Activated CD4-positive, alpha-beta T cell treated with anti-CD3 and anti-CD28 coated beads for 36 hours (primary cell): Measurements from ENCODE around the gene ADAM22. TPM values are rescaled to one million over a fixed set of nuclear protein-coding genes. Genes with fewer than 3 reads are reported as not detected.
"Not testable (repeated sequence)": the region's sequence is repeated elsewhere in the genome, so short reads cannot be mapped to it uniquely, and the experiment has no call there.

Experiments used
- ATAC-seq: fragments of 200-7000 bp; cut with Tn5 transposase; one replicate; pipeline ENCODE4 v1.10.0; 2021; ENCODE audit warnings: mild to moderate bottlenecking, moderate library complexity
- CTCF ChIA-PET: fragments of 350-600 bp; sonication (Branson Sonifier 250); formaldehyde crosslinking; loops from one replicate; lab custom pipeline; 2021; ENCODE audit warnings: antibody characterized with exemption; lab: Charles Lee
- POLR2A ChIA-PET: fragments of 350-600 bp; sonication (Branson Sonifier 250); formaldehyde crosslinking; loops from one replicate; lab custom pipeline; 2021; ENCODE audit warnings: antibody characterized with exemption, inconsistent platforms; lab: Charles Lee
- DNase-seq: peaks from one replicate; pipeline ENCODE4 v3.0.0-alpha.2; 2020
- H3K27ac Mint-ChIP-seq: one replicate; pipeline ENCODE4 v1.8.0; 2021; ENCODE audit warnings: mixed read lengths
- H3K27me3 Mint-ChIP-seq: one replicate; pipeline ENCODE4 v1.8.0; 2021; ENCODE audit warnings: mixed read lengths
- H3K36me3 Mint-ChIP-seq: one replicate; pipeline ENCODE4 v1.8.0; 2021; ENCODE audit warnings: low read depth, mixed read lengths
- H3K4me1 Mint-ChIP-seq: one replicate; pipeline ENCODE4 v1.8.0; 2021; ENCODE audit warnings: mixed read lengths
- H3K4me3 Mint-ChIP-seq: one replicate; pipeline ENCODE4 v1.8.0; 2021; ENCODE audit warnings: mild to moderate bottlenecking, moderate library complexity, mixed read lengths
- H3K9me3 Mint-ChIP-seq: one replicate; pipeline ENCODE4 v1.8.0; 2021; ENCODE audit warnings: low read depth, mixed read lengths
- intact Hi-C, 2 experiments: fragments of 100-400 bp; cut with DNase I in 1 of 2; cut with micrococcal nuclease in 1 of 2; formaldehyde crosslinking; loops; one replicate each; pipeline versions ENCODE4 v1.14.2 to v1.15.1; 2022 to 2024; cut with DNase I, micrococcal nuclease
- total RNA-seq, 2 experiments: library from RNA; stranded (reverse); gene quantifications; one replicate each; pipeline ENCODE4 v1.2.3, GENCODE V29; 2021

The ADAM22 gene
- 1 to 10 TPM; 1.1 to 1.8 TPM for total RNA-seq

- Mint-ChIP-seq H3K36me3 (peaks cover 4% of the 10 kb centered on the region), H3K27ac (peak within 1 kb of the TSS; percentile 81)
These were observed at the start of gene ADAM22 for GRCh38 chr7:87933953-87934698. TSS of gene ADAM22 (plus strand) at chr7:87934251. CDS start at chr7:87934466, 215 bp downstream.

DNA sequence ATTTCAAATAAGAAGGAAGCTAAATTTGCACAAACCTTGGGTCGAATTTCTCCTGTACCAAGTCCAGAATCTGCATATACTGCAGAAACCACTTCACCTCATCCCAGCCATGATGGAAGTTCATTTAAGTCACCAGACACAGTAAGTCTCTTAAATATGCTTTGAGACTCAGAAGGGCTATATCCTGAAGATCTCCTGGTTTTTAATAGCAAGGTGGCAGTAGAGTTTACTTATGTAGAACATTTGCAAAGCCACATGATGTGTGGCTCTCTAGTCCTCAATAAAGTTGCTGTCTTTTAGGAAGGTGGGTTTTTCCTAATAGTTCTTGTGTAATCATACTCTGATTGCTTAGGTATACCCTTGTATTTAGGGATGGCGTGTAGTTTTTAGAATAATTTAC lies 49.0 kb upstream of the ADAM22 start:
- no peaks in the 10 kb centered on the region for H3K9me3 Mint-ChIP-seq
- H3K4me3 Mint-ChIP-seq = no peak overlapping the region
- H3K36me3 Mint-ChIP-seq = peaks cover 45% of the 10 kb centered on the region
- peaks cover 14% of the 10 kb centered on the region for H3K4me1 Mint-ChIP-seq
- H3K27ac Mint-ChIP-seq = no peak overlapping the region
- no peaks in the 10 kb centered on the region for H3K27me3 Mint-ChIP-seq
- ChIA-PET CTCF (interaction anchor here (1.5 to 3.7 kb wide), 2 partner anchors 88 to 379 kb away, joined by 3 to 14 read pairs; no protein-coding TSS in a partner anchor), POLR2A (no interaction called here)
- no peak for ATAC-seq
- DNase-seq = no peak
- intact Hi-C loops = loop anchor here in 1 of 2 experiments (5.0 kb wide), 1 partner anchor 468 kb away; no protein-coding TSS in a partner anchor

More at GRCh38 chr7:87933953-87934698, at the start of gene ADAM22:
- peak within 1 kb of the TSS; percentile 81 for H3K4me3 Mint-ChIP-seq
- ChIA-PET CTCF (interaction anchor here (0.7 to 1.0 kb wide), 2 partner anchors 32 to 282 kb away, joined by 3 read pairs; no protein-coding TSS in a partner anchor), POLR2A (interaction anchor here (0.7 kb wide), 1 partner anchor 124 kb away, joined by 3 read pairs; no protein-coding TSS in a partner anchor)
- H3K4me1 Mint-ChIP-seq = peaks cover 9% of the 10 kb centered on the region
- H3K27me3 Mint-ChIP-seq = peaks cover 5% of the 10 kb centered on the region
- ATAC-seq (peak; percentile 98), DNase-seq (peak; percentile 89)
- intact Hi-C loops = loop anchor here (1.0 to 10.0 kb wide), 6 partner anchors 57 to 589 kb away; partner anchors contain the start of genes DBF4 (in 2 of the 2), SLC25A40 (in 2 of the 2), CROT (in 1 of the 2) and RUNDC3B (in 1 of the 2)
- H3K9me3 Mint-ChIP-seq = no peaks in the 10 kb centered on the region

GRCh38 chr7:87886875-87887274 lies 47.2 kb upstream of the ADAM22 start:
- intact Hi-C loops = loop anchor here (1.0 to 5.0 kb wide), 4 partner anchors 90 to 575 kb away; no protein-coding TSS in a partner anchor
- Mint-ChIP-seq H3K27me3 (no peaks in the 10 kb centered on the region), H3K9me3 (no peaks in the 10 kb centered on the region), H3K36me3 (peaks cover 44% of the 10 kb centered on the region), H3K27ac (no peak overlapping the region), H3K4me3 (no peak overlapping the region), H3K4me1 (peaks cover 6% of the 10 kb centered on the region)
- no peak for ATAC-seq
- CTCF ChIA-PET = interaction anchor here (0.6 to 3.7 kb wide), 22 partner anchors 9 to 471 kb away, joined by 3 to 14 read pairs (median 4); partner anchors contain the start of genes DBF4, RUNDC3B and SLC25A40
- POLR2A ChIA-PET = no interaction called here
- DNase-seq = no peak

DNA sequence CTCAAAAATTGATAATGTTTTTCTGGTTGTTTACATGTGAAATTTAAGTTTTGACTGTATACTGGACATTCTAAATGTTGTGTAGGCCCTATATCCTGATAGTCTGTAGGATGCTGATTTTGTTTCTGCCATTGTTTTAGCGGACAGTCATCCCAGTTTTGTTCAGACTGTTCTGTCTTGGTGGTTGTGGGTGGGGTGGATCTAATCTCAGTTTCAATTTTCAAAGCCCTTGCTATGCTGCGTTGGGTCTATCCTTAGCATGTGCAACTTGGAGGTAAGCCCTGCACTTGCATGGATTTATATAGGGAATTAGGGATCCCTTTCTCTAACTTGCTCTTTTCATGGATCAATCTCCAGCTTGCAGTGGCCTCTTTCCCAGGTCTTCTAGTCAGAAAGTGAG lies 38.7 kb upstream of the ADAM22 start:
- ChIA-PET POLR2A (no interaction called here), CTCF (no interaction called here)
- H3K4me1 Mint-ChIP-seq = peaks cover 9% of the 10 kb centered on the region
- no peaks in the 10 kb centered on the region for H3K9me3 Mint-ChIP-seq
- DNase-seq (no peak), ATAC-seq (no peak)
- H3K4me3 Mint-ChIP-seq = no peak overlapping the region
- no peak overlapping the region for H3K27ac Mint-ChIP-seq
- H3K27me3 Mint-ChIP-seq = no peaks in the 10 kb centered on the region
- intact Hi-C loops = no loop called here
- H3K36me3 Mint-ChIP-seq = peaks cover 40% of the 10 kb centered on the region

DNA sequence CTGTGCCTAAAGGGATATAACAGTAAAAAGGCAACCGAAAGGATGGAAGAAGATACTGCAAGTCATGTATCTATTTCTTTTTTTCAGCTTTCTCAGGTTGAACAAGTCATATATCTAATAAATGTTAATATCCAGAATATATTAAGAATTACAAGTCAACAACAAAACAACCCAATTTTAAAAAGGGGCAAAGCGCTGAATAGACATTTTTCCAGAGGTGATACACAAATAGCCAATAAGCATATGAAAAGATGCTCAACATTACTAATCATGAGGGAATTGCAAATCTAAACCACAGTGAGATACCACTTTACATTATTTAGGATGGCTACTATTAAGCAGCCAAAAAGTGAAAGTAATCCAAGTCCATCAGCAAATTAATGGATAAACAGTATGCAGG lies 34.8 kb upstream of the ADAM22 start:
- peaks cover 40% of the 10 kb centered on the region for H3K36me3 Mint-ChIP-seq
- H3K27ac Mint-ChIP-seq = no peak overlapping the region
- ATAC-seq (no peak), DNase-seq (no peak)
- H3K27me3 Mint-ChIP-seq = no peaks in the 10 kb centered on the region
- ChIA-PET CTCF (no interaction called here), POLR2A (no interaction called here)
- no peak overlapping the region for H3K4me3 Mint-ChIP-seq
- no peaks in the 10 kb centered on the region for H3K9me3 Mint-ChIP-seq
- H3K4me1 Mint-ChIP-seq = peaks cover 9% of the 10 kb centered on the region
- intact Hi-C loops = no loop called here

DNA sequence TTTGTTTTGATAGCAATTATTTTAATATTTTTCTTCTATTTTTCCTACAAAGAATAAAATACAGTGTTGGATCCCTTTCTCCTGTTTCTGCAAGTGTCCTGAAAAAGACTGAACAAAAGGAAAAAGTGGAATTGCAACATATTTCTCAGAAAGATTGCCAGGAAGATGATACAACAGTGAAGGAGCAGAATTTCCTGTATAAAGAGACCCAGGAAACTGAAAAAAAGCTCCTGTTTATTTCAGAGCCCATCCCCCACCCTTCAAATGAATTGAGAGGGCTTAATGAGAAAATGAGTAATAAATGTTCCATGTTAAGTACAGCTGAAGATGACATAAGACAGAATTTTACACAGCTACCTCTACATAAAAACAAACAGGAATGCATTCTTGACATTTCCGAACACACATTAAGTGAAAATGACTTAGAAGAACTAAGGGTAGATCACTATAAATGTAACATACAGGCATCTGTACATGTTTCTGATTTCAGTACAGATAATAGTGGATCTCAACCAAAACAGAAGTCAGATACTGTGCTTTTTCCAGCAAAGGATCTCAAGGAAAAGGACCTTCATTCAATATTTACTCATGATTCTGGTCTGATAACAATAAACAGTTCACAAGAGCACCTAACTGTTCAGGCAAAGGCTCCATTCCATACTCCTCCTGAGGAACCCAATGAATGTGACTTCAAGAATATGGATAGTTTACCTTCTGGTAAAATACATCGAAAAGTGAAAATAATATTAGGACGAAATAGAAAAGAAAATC lies 26.7 kb upstream of the ADAM22 start:
- H3K27ac Mint-ChIP-seq = peak overlapping the region; percentile 6
- not testable (repeated sequence) for H3K4me3 Mint-ChIP-seq, H3K9me3 Mint-ChIP-seq

GRCh38 chr7:87908814-87909213 lies 25.2 kb upstream of the ADAM22 start:
- H3K9me3 Mint-ChIP-seq, POLR2A ChIA-PET, DNase-seq, intact Hi-C loops, H3K4me1 Mint-ChIP-seq, H3K27ac Mint-ChIP-seq, H3K4me3 Mint-ChIP-seq, ATAC-seq, CTCF ChIA-PET, H3K27me3 Mint-ChIP-seq: not testable (repeated sequence)
- H3K36me3 Mint-ChIP-seq = peaks cover 19% of the 10 kb centered on the region

More for the DNA sequence above, 26.7 kb upstream of the ADAM22 start:
- DNase-seq, intact Hi-C loops, H3K4me1 Mint-ChIP-seq, H3K27me3 Mint-ChIP-seq, POLR2A ChIA-PET, ATAC-seq: not testable (repeated sequence)
- CTCF ChIA-PET = interaction anchor here (1.1 to 1.4 kb wide), 2 partner anchors 11 to 20 kb away, joined by 3 read pairs; no protein-coding TSS in a partner anchor
- H3K36me3 Mint-ChIP-seq = peaks cover 19% of the 10 kb centered on the region

GRCh38 chr7:87912121-87912520 lies 21.9 kb upstream of the ADAM22 start:
- peaks cover 3% of the 10 kb centered on the region for H3K4me1 Mint-ChIP-seq
- POLR2A ChIA-PET = no interaction called here
- H3K9me3 Mint-ChIP-seq = no peaks in the 10 kb centered on the region
- ATAC-seq (no peak), DNase-seq (no peak)
- H3K4me3 Mint-ChIP-seq = no peak overlapping the region
- CTCF ChIA-PET = no interaction called here
- H3K27me3 Mint-ChIP-seq = no peaks in the 10 kb centered on the region
- intact Hi-C loops = no loop called here
- H3K27ac Mint-ChIP-seq = no peak overlapping the region
- H3K36me3 Mint-ChIP-seq = peaks cover 9% of the 10 kb centered on the region

DNA sequence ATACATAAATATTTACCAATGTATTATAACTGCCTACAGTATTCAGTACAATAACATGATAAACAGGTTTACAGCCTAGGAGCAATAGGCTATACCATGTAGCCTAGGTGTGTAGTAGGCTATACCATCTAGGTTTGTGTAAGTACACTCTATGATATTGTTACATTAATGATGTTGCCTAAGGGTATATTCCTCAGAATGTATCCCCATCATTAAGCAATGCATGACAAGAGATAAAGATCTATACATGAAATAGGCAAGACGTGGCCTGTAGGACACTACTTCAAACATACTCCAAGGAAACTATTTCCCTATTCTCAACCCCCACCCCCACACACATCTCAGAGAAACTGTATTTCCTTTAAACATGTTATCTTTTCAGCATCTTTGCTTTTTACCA lies 15.3 kb upstream of the ADAM22 start:
- H3K27ac Mint-ChIP-seq = no peak overlapping the region
- H3K9me3 Mint-ChIP-seq = no peaks in the 10 kb centered on the region

GRCh38 chr7:87919875-87920274 lies 14.2 kb upstream of the ADAM22 start:
- H3K4me3 Mint-ChIP-seq = no peak overlapping the region
- no peaks in the 10 kb centered on the region for H3K4me1 Mint-ChIP-seq
- intact Hi-C loops = no loop called here
- peaks cover 3% of the 10 kb centered on the region for H3K27me3 Mint-ChIP-seq
- no peak for ATAC-seq
- ChIA-PET CTCF (no interaction called here), POLR2A (no interaction called here)
- H3K27ac Mint-ChIP-seq = no peak overlapping the region
- H3K36me3 Mint-ChIP-seq = no peaks in the 10 kb centered on the region
- no peak for DNase-seq
- H3K9me3 Mint-ChIP-seq = no peaks in the 10 kb centered on the region

More for the DNA sequence above, 15.3 kb upstream of the ADAM22 start:
- CTCF ChIA-PET = interaction anchor here (1.1 kb wide), 1 partner anchor 12 kb away, joined by 3 read pairs; no protein-coding TSS in a partner anchor
- ATAC-seq = no peak
- no peak overlapping the region for H3K4me3 Mint-ChIP-seq
- H3K4me1 Mint-ChIP-seq = no peaks in the 10 kb centered on the region
- POLR2A ChIA-PET = no interaction called here
- H3K27me3 Mint-ChIP-seq = peaks cover 3% of the 10 kb centered on the region
- no peaks in the 10 kb centered on the region for H3K36me3 Mint-ChIP-seq
- no peak for DNase-seq
- intact Hi-C loops = no loop called here

DNA sequence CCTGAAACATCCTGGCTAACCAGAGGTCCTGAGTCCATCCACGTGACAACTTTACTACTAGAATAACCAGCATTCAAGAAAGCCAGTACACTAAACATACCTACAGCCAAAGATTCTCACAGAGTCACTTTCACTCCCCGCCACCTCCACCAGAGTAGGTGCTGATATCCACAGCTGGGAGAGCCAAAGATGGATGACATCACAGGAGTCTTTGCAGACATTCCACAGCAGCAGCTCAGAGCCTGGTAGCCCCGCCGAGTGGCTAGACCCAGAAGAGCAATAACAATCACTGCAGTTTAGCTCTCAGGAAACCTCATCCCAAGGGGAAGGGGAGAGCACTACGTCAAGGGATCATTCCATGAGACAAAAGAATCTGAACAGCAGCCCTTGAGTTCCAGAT lies 13.5 kb upstream of the ADAM22 start:
- Mint-ChIP-seq H3K27me3 (peaks cover 3% of the 10 kb centered on the region), H3K27ac (no peak overlapping the region), H3K9me3 (no peaks in the 10 kb centered on the region), H3K36me3 (no peaks in the 10 kb centered on the region), H3K4me3 (no peak overlapping the region), H3K4me1 (no peaks in the 10 kb centered on the region)
- ATAC-seq (no peak), DNase-seq (no peak)
- ChIA-PET POLR2A (no interaction called here), CTCF (interaction anchor here (0.6 to 1.5 kb wide), 2 partner anchors 34 to 509 kb away, joined by 3 to 4 read pairs; no protein-coding TSS in a partner anchor)
- intact Hi-C loops = no loop called here
